ENCODE measurements around the gene MMEL1.

The MMEL1 gene

DNA sequence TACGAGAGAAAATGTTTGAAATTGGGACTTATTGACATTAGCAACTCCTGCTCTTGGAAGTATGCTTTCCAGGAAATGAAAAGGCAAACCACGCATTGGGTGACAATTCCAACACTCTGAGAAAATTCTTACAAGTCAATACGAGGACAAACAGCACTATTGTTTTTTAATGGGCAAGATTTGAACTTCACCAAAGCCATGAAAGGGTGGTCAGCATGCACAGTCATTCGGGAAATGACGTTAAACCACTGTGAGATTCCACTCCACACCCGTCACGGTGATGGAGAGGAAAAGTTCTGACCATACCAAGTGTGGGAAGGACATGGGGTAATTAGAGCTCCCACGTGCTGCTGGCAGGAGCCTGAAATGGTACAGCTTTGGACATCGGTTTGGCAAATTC lies 58.5 kb downstream of the MMEL1 start:
- POLR2A ChIA-PET = no interaction called here
- CTCF ChIA-PET = interaction anchor here (1.8 kb wide), 1 partner anchor 26 kb away, joined by 4 read pairs; no protein-coding TSS in a partner anchor

More for the DNA sequence above, 58.5 kb downstream of the MMEL1 start:
- H3K4me3 ChIP-seq (ENCODE audit: low read depth, low read length) = no peak overlapping the region
- TF ChIP-seq, protein P1, sequence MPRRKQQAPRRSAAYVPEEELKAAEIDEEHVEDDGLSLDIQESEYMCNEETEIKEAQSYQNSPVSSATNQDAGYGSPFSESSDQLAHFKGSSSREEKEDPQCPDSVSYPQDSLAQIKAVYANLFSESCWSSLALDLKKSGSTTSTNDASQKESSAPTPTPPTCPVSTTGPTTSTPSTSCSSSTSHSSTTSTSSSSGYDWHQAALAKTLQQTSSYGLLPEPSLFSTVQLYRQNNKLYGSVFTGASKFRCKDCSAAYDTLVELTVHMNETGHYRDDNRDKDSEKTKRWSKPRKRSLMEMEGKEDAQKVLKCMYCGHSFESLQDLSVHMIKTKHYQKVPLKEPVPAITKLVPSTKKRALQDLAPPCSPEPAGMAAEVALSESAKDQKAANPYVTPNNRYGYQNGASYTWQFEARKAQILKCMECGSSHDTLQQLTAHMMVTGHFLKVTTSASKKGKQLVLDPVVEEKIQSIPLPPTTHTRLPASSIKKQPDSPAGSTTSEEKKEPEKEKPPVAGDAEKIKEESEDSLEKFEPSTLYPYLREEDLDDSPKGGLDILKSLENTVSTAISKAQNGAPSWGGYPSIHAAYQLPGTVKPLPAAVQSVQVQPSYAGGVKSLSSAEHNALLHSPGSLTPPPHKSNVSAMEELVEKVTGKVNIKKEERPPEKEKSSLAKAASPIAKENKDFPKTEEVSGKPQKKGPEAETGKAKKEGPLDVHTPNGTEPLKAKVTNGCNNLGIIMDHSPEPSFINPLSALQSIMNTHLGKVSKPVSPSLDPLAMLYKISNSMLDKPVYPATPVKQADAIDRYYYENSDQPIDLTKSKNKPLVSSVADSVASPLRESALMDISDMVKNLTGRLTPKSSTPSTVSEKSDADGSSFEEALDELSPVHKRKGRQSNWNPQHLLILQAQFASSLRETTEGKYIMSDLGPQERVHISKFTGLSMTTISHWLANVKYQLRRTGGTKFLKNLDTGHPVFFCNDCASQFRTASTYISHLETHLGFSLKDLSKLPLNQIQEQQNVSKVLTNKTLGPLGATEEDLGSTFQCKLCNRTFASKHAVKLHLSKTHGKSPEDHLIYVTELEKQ (tag by site-specific recombination; IDR thresholded peaks at IDR 0.05; ENCODE audit: borderline replicate concordance) = no peak
- TF ChIP-seq ZBTB17 (tag by site-specific recombination; IDR thresholded peaks at IDR 0.05) (no peak), ZNF280C (tag by site-specific recombination; IDR thresholded peaks at IDR 0.05) (no peak), ZNF677 (tag by site-specific recombination; IDR thresholded peaks at IDR 0.05) (no peak), ZNF549 (tag by site-specific recombination; IDR thresholded peaks at IDR 0.05) (no peak), ZBTB8A (tag by site-specific recombination; IDR thresholded peaks at IDR 0.05) (no peak), ZNF560 (tag by site-specific recombination; IDR thresholded peaks at IDR 0.05; ENCODE audit: borderline replicate concordance) (no peak), SETDB1 (IDR thresholded peaks at IDR 0.05; ENCODE audit: insufficient read length, low read length) (no peak), ZNF639 (tag by site-specific recombination; IDR thresholded peaks at IDR 0.05) (no peak), KLF1 (tag by site-specific recombination; IDR thresholded peaks at IDR 0.05) (no peak), ZFP37 (tag by site-specific recombination; IDR thresholded peaks at IDR 0.05) (no peak), ZFP3 (tag by site-specific recombination; IDR thresholded peaks at IDR 0.05; ENCODE audit: low read depth) (no peak), MZF1 (tag by site-specific recombination; IDR thresholded peaks at IDR 0.05; ENCODE audit: borderline replicate concordance) (no peak), ZNF426 (tag by site-specific recombination; IDR thresholded peaks at IDR 0.05) (no peak), ZNF140 (tag by site-specific recombination; IDR thresholded peaks at IDR 0.05) (no peak), ZNF37A (tag by site-specific recombination; IDR thresholded peaks at IDR 0.05) (no peak)
- TF ChIP-seq, protein P2, sequence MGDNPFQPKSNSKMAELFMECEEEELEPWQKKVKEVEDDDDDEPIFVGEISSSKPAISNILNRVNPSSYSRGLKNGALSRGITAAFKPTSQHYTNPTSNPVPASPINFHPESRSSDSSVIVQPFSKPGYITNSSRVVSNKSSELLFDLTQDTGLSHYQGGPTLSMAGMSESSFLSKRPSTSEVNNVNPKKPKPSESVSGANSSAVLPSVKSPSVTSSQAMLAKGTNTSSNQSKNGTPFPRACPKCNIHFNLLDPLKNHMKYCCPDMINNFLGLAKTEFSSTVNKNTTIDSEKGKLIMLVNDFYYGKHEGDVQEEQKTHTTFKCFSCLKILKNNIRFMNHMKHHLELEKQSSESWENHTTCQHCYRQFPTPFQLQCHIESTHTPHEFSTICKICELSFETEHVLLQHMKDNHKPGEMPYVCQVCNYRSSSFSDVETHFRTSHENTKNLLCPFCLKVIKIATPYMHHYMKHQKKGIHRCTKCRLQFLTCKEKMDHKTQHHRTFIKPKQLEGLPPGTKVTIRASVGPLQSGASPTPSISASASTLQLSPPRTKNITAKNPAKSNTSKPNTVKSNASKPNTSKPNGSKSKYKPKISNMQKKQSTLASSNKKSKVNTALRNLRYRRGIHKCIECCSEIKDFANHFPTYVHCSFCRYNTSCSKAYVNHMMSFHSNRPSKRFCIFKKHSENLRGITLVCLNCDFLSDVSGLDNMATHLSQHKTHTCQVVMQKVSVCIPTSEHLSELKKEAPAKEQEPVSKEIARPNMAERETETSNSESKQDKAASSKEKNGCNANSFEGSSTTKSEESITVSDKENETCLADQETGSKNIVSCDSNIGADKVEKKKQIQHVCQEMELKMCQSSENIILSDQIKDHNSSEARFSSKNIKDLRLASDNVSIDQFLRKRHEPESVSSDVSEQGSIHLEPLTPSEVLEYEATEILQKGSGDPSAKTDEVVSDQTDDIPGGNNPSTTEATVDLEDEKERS (tag by site-specific recombination; IDR thresholded peaks at IDR 0.05) = no peak
- TF ChIP-seq, protein P3, sequence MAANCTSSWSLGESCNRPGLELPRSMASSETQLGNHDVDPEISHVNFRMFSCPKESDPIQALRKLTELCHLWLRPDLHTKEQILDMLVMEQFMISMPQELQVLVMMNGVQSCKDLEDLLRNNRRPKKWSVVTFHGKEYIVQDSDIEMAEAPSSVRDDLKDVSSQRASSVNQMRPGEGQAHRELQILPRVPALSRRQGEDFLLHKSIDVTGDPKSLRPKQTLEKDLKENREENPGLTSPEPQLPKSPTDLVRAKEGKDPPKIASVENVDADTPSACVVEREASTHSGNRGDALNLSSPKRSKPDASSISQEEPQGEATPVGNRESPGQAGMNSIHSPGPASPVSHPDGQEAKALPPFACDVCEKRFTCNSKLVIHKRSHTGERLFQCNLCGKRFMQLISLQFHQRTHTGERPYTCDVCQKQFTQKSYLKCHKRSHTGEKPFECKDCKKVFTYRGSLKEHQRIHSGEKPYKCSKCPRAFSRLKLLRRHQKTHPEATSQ (tag by site-specific recombination; IDR thresholded peaks at IDR 0.05) = no peak
- H3K27ac ChIP-seq (ENCODE audit: extremely low read depth, low read depth, low read length) = no peak overlapping the region
- H3K4me1 ChIP-seq (ENCODE audit: control insufficient read depth, insufficient read depth, low read length) = no peaks in the 10 kb centered on the region
- H3K36me3 ChIP-seq (ENCODE audit: control insufficient read depth in 2 of 2, insufficient read depth in 1 of 2, low read length in 2 of 2) = no peaks in the 10 kb centered on the region
- H3K9me3 ChIP-seq (ENCODE audit: control insufficient read depth, insufficient read depth, low read depth, low read length) = no peaks in the 10 kb centered on the region
